Measurements from ENCODE around the gene ATXN7L1.

DNA sequence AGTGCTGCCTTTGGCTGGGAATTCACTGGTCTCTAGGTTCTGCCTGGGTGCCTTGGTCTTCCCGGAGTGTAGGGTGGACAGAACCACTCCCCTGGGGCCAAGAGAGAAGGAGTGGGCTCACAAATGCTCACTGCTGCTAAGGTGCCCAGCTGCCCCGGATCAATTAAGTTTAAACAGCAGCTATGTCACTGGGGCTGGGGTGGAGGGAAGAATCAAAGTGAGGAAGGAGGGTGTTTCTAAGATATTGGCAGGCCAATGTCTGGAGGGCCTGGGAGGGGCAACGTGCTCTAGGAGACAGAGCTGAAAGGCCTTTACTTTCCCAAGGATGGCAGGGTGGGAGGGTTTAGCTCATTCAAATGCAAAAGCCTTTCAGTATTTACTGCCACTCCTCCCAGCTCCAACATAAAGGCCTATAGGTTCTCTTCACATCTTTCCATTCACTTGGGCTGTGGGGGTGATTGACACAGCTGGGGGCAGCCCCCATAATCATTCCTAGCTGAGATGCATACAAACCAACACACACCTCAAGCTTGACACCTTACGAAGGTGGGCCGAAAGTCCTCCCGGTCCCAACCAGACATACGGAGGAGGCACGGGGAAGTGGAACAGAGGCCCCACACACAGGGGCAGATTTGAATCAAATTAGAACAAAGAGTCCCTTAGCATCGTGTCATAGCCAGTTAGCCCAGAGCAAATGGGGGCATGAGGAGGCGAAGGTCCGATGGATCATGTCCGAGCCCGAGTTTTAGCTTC is 187.2 kb downstream of the ATXN7L1 start:
- TF ChIP-seq, protein P1, sequence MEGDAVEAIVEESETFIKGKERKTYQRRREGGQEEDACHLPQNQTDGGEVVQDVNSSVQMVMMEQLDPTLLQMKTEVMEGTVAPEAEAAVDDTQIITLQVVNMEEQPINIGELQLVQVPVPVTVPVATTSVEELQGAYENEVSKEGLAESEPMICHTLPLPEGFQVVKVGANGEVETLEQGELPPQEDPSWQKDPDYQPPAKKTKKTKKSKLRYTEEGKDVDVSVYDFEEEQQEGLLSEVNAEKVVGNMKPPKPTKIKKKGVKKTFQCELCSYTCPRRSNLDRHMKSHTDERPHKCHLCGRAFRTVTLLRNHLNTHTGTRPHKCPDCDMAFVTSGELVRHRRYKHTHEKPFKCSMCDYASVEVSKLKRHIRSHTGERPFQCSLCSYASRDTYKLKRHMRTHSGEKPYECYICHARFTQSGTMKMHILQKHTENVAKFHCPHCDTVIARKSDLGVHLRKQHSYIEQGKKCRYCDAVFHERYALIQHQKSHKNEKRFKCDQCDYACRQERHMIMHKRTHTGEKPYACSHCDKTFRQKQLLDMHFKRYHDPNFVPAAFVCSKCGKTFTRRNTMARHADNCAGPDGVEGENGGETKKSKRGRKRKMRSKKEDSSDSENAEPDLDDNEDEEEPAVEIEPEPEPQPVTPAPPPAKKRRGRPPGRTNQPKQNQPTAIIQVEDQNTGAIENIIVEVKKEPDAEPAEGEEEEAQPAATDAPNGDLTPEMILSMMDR (IDR thresholded peaks at IDR 0.05) = no peak
- TF ChIP-seq EP300 (IDR thresholded peaks at IDR 0.05) = no peak

All from esophagus muscularis mucosa (tissue), 3 donors.